CD4-positive, alpha-beta T cell treated with Interleukin-6 for 4 hours (primary cell): ENCODE data around the gene ELAVL2.

Experiments used
- DNase-seq: peaks from one replicate; pipeline ENCODE4 v3.0.0-alpha.2; 2020; ENCODE audit warnings: mixed read lengths

The ELAVL2 gene

DNA sequence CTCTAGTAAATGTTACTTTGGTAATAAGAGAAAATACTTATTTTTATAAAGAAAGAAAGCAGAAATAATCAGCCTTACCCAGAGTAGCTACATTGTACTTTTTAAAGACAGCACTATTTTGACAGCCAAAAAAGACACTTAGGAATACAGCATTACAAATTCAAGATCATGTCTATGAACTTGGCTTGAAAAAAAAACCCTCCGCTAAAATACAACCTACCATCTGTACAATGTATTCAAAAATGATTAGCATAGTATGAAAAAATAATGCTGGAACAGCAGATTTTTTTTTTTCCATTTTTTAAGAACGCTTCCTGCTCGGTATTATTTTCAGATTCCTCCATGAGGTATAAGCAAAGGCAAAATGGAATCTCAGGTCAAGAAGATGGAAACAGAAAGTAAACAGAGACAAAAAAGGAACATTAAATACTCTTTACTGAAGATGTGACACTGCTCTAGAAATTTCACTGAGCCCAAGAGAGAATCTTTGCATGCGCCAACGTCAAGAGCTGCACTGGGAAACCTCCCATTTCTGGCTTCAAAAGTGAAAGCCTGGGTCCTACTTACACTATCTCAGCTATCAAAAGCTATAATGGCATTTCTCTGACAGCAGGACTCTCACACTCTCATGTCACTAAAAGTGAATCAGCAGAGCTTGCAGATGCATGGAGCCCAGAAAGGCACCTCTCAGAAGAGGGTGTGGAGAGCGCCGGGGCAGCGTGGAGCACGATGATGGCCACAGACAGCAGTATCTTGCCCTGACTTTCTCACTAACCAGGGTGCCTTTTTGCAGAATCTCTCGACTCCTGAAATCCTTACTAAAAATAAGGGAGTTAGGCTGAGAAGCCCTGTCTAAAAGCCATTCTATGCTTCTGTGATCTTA lies 167.4 kb downstream of the ELAVL2 start:
- no peak for DNase-seq

DNA sequence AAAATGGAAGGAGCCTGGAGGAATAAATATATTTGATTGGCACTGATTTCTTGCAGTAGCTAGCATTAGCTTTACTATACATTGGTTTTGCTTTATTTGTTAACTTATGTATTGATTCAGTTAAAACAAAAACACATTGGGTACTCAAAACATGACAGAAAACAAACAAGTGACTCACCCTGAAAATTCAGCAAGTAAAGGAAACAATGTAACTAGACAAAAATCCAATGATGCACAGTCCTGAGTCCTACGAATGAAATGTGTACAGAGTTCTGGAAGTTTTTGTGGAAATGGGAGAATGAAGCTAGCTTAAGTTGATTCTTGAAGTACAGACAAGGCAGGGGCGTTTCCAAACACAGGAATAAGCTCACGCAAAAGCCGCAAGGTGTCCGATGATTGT lies 175.0 kb downstream of the ELAVL2 start:
- no peak for DNase-seq

DNA sequence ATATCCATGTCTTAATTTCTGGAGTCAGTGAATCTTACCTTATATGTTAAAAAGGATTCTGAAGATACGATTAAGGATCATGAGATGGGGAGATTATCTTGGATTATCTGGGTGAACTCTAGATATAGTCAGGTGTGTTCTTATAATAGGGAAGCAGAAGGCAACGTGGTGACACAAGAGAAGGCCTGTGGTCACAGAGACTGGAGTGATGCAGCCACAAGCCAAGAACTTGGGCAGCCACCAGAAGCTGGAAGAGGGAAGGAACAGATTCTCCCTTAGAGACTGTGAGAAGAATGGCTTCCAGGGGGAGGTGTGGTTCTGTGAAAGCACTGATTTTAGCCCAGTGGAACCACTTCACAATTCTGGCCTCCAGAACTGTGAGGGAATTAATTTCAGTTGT lies 177.4 kb downstream of the ELAVL2 start:
- no peak for DNase-seq

DNA sequence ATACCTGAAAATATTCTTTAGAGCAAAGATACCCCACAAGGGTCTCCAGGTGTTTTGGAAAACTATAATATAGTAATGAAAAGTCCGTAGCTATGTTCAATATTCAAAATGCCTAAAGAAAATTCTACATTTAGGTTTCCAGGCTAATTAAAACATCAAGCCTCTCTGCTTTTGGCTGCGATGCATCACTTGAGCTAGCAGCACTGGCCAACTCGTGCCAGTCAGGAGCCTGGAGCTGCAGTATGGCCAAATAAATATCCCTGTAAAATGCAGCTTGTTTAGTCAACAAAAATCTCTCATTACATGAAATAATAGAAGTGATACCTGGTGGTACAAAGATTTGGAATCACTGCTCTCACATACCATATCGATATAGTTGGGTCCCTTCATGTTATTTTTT lies 181.1 kb downstream of the ELAVL2 start:
- no peak for DNase-seq

DNA sequence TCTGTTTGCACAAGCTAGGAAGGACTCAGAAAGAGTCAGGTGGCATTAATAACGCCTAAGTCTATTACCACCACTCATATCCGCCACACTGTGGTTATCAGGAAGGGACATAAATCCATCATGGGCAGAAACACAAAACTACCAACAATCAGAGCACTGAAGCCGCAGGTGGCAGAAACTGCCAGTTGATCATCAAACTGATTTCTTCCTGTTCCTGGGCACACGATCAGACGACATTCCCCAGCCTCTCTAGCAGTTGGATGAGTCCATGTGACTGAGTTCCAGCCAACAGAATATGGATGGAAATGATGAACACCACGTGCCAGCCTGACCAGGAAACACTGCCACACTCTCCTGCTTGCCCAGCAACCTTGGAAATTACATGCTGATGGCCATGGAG lies 181.7 kb downstream of the ELAVL2 start:
- DNase-seq, result no peak

DNA sequence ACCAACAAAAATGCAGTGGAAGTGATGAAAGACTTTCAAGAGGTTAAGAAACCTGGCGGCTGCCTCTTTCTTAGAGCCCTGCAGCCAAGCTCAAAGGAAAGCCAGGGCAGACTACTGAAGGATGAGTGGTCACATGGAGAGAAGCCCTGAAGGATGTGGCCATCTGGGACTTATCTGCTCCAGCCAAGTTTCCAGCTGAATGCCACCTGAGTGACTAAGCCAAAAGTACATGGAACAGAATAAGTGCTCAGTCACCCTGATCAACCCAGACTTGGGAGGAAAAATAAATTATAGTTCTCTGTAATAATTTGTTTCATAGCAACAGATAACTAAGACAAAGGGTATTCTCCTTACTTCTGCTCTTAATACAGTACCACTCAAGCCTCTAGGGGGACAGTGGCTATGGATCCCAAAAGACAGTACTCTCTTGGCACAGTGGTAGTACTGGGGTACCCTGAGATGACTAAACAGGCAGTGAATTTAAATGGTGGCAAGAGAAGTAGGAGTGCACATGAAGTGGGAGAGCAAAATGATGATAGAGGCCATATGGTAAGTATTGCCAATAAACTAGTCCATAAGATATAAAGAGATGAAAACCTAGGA lies 182.3 kb downstream of the ELAVL2 start:
- DNase-seq, result no peak
